GM23338 (cell line): ENCODE measurements around the gene HGFAC. TPM values are rescaled to one million over a fixed set of nuclear protein-coding genes. Genes with fewer than 3 reads are reported as not detected.

Experiments used
- ATAC-seq: fragments of 200-7000 bp; cut with Tn5 transposase; 3 replicates; pipeline ENCODE4 v1.9.1; 2020
- DNase-seq: peaks from one replicate; pipeline ENCODE4 v3.0.0-alpha.2; 2015; ENCODE audit warnings: low spot score
- H2AFZ ChIP-seq: fragments of 200-600 bp; sonication (generic); 2 replicates; pipeline ENCODE4 v1.8.0; 2016; ENCODE audit warnings: antibody characterized with exemption, mild to moderate bottlenecking, moderate library complexity
- H3F3A ChIP-seq: fragments of 200-600 bp; sonication (generic); replicated peaks from 2 replicates; pipeline ENCODE4 v1.8.0; 2017; ENCODE audit warnings: antibody characterized with exemption, mixed run types, low read depth
- H3K27ac ChIP-seq: fragments of 200-600 bp; sonication (generic); 2 replicates; pipeline ENCODE4 v1.6.1; 2016; ENCODE audit warnings: low read depth
- H3K27me3 ChIP-seq: fragments of 200-600 bp; sonication (generic); 2 replicates; pipeline ENCODE4 v1.8.0; 2016; ENCODE audit warnings: mild to moderate bottlenecking, mixed run types, moderate library complexity; ENCODE audit not compliant: insufficient read depth
- H3K36me3 ChIP-seq: fragments of 200-600 bp; sonication (generic); 2 replicates; pipeline ENCODE4 v1.8.0; 2016; ENCODE audit warnings: mild to moderate bottlenecking; ENCODE audit not compliant: insufficient read depth
- H3K4me1 ChIP-seq: fragments of 200-600 bp; sonication (generic); 2 replicates; pipeline ENCODE4 v1.8.0; 2016; ENCODE audit warnings: mild to moderate bottlenecking, moderate library complexity; ENCODE audit not compliant: insufficient read depth
- H3K4me2 ChIP-seq: fragments of 200-600 bp; sonication (generic); 2 replicates; pipeline ENCODE4 v1.7.1; 2017; ENCODE audit warnings: mixed run types
- H3K4me3 ChIP-seq: fragments of 200-600 bp; sonication (generic); 2 replicates; pipeline ENCODE4 v1.6.1; 2016; ENCODE audit warnings: mixed run types
- H3K79me2 ChIP-seq: fragments of 200-600 bp; sonication (generic); replicated peaks from 2 replicates; pipeline ENCODE4 v1.8.0; 2017; ENCODE audit warnings: mild to moderate bottlenecking; ENCODE audit not compliant: insufficient read depth
- H3K9me2 ChIP-seq: fragments of 200-600 bp; sonication (generic); 2 replicates; pipeline ENCODE4 v1.8.0; 2017; ENCODE audit not compliant: insufficient read depth
- H4K20me1 ChIP-seq: fragments of 200-600 bp; sonication (generic); replicated peaks from 2 replicates; pipeline ENCODE4 v1.8.0; 2017; ENCODE audit warnings: mild to moderate bottlenecking; ENCODE audit not compliant: insufficient read depth
- H3K27ac Mint-ChIP-seq: 2 replicates; pipeline ENCODE4 v1.8.0; 2020; ENCODE audit warnings: inconsistent platforms, mild to moderate bottlenecking, moderate library complexity, mixed read lengths
- H3K27me3 Mint-ChIP-seq: 3 replicates; pipeline ENCODE4 v1.8.0; 2022; ENCODE audit warnings: low read depth, mild to moderate bottlenecking, moderate library complexity, mixed read lengths, inconsistent platforms; ENCODE audit not compliant: insufficient read depth, poor library complexity
- H3K36me3 Mint-ChIP-seq: 3 replicates; pipeline ENCODE4 v1.8.0; 2021; ENCODE audit warnings: low read depth, mild to moderate bottlenecking, inconsistent platforms, moderate library complexity, mixed read lengths
- H3K4me1 Mint-ChIP-seq: 3 replicates; pipeline ENCODE4 v1.8.0; 2020; ENCODE audit warnings: mild to moderate bottlenecking, inconsistent platforms, mixed read lengths
- H3K4me3 Mint-ChIP-seq: 3 replicates; pipeline ENCODE4 v1.8.0; 2021; ENCODE audit warnings: moderate library complexity, mild to moderate bottlenecking, inconsistent platforms, mixed read lengths
- H3K9me3 Mint-ChIP-seq: 3 replicates; pipeline ENCODE4 v1.8.0; 2020; ENCODE audit warnings: moderate library complexity, mild to moderate bottlenecking, inconsistent platforms, mixed read lengths
- CREB1 ChIP-seq: fragments of 250-450 bp; sonication (Bioruptor Pico); IDR thresholded peaks from 2 replicates; pipeline ENCODE4 v1.5.0; 2020; ENCODE audit warnings: low read depth, mild to moderate bottlenecking, moderate library complexity
- EZH2 ChIP-seq: fragments of 200-600 bp; sonication (generic); IDR thresholded peaks from one replicate; pipeline ENCODE4 v1.8.0; 2017; ENCODE audit warnings: antibody characterized with exemption, mild to moderate bottlenecking, low read depth; ENCODE audit not compliant: unreplicated experiment
- EZH2phosphoT487 ChIP-seq: fragments of 200-600 bp; sonication (generic); IDR thresholded peaks from one replicate; pipeline ENCODE4 v1.8.1; 2018; ENCODE audit warnings: antibody characterized with exemption; ENCODE audit not compliant: unreplicated experiment
- JUNB ChIP-seq: IDR thresholded peaks from one replicate; pipeline ENCODE4 v1.6.1; 2016; ENCODE audit warnings: antibody characterized with exemption; ENCODE audit not compliant: unreplicated experiment
- NANOG ChIP-seq: IDR thresholded peaks from 2 replicates; pipeline ENCODE4 v1.6.1; 2016; ENCODE audit warnings: antibody characterized with exemption, borderline replicate concordance
- POLR2AphosphoS5 ChIP-seq: IDR thresholded peaks from 2 replicates; pipeline ENCODE4 v1.6.1; 2016; ENCODE audit warnings: antibody characterized with exemption, low read depth
- STAT1 ChIP-seq: IDR thresholded peaks from one replicate; pipeline ENCODE4 v1.6.1; 2016; ENCODE audit warnings: antibody characterized with exemption; ENCODE audit not compliant: unreplicated experiment
- ZNF114 ChIP-seq: fragments of 250-450 bp; sonication (Bioruptor Pico); IDR thresholded peaks from 2 replicates; pipeline ENCODE4 v1.5.0; 2020; ENCODE audit warnings: mild to moderate bottlenecking, moderate library complexity
- ZNF331 ChIP-seq: fragments of 250-450 bp; sonication (Bioruptor Pico); IDR thresholded peaks from 2 replicates; pipeline ENCODE4 v1.5.0; 2020; ENCODE audit warnings: low read depth, mild to moderate bottlenecking, moderate library complexity
- polyA plus RNA-seq: library from polyadenylated mRNA; unstranded; fragments of >200 nt; fragmentation: Nextera tagmentation; extraction: Ambion mirVana; gene quantifications from 2 replicates; pipeline ENCODE4 v1.2.1, GENCODE V29; 2016
- total RNA-seq: library from RNA; depleted of rRNA; stranded (reverse); fragments of >200 nt; shearing (Covaris generic); gene quantifications from 2 replicates; pipeline ENCODE4 v1.2.3, GENCODE V29; 2014
- TF ChIP-seq, protein P1 (sequence below): IDR thresholded peaks from one replicate; pipeline ENCODE4 v1.6.1; 2018; ENCODE audit warnings: antibody characterized with exemption; ENCODE audit not compliant: unreplicated experiment
- TF ChIP-seq, protein P2 (sequence below): IDR thresholded peaks from 2 replicates; pipeline ENCODE4 v1.6.1; 2016; ENCODE audit warnings: antibody characterized with exemption
- TF ChIP-seq, protein P3 (sequence below): fragments of 250-450 bp; sonication (Bioruptor Pico); IDR thresholded peaks from 2 replicates; pipeline ENCODE4 v1.5.0; 2020; ENCODE audit warnings: mild to moderate bottlenecking, moderate library complexity
- TF ChIP-seq, protein P4 (sequence below), 2 experiments: fragments of 200-600 bp in 1 of 2; sonication (generic) in 1 of 2; conservative IDR thresholded peaks; 2 replicates each; pipeline versions ENCODE4 v1.5.1 to v1.6.1; 2016 to 2017; ENCODE audit warnings: antibody characterized with exemption in 2 of 2, low read depth in 2 of 2, mild to moderate bottlenecking in 2 of 2, moderate library complexity in 1 of 2

The HGFAC gene
- total and polyA plus RNA-seq, 2 experiments from 2014 or later, result 0.94 TPM; not detected in 1

DNA sequence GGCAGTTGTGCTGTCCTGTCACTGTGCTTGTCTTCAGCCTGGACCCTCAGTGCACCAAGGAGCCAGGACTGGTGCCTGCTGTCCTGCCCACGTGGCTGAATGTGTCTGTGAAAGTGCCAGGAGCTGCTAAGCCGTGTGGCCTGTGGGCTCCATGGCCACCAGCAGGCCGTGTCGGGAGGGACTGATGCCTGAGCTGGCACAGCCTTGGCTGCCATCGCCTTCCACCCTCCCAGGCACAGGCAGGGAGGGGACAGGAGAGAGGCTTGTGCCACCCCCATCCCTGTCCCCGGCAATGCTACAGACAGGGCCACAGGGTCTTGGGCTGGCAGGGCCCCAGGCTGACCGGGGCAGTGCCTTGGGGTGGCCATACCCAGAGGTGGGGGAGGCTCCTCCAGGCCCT is 46.1 kb downstream of the HGFAC start:
- Histone ChIP-seq H3K4me2 (no peak overlapping the region), H3K9me2 (no peaks in the 10 kb centered on the region), H3K79me2 (no peaks in the 10 kb centered on the region), H2AFZ (no peak overlapping the region), H3K4me1 (no peaks in the 10 kb centered on the region; the same call in 1 of the 2 replicates), H4K20me1 (no peaks in the 10 kb centered on the region), H3K27ac (no peak overlapping the region), H3K4me3 (no peak overlapping the region), H3K27me3 (peaks cover 97% of the 10 kb centered on the region), H3F3A (no peaks in the 10 kb centered on the region), H3K36me3 (no peaks in the 10 kb centered on the region)
- TF ChIP-seq EZH2phosphoT487 (no peak), ZNF331 (no peak), NANOG (no peak), ZNF114 (CRISPR knock-in tag) (no peak), EZH2 (no peak), STAT1 (no peak), CREB1 (CRISPR knock-in tag) (no peak), POLR2AphosphoS5 (no peak), JUNB (no peak)
- TF ChIP-seq, protein P1, sequence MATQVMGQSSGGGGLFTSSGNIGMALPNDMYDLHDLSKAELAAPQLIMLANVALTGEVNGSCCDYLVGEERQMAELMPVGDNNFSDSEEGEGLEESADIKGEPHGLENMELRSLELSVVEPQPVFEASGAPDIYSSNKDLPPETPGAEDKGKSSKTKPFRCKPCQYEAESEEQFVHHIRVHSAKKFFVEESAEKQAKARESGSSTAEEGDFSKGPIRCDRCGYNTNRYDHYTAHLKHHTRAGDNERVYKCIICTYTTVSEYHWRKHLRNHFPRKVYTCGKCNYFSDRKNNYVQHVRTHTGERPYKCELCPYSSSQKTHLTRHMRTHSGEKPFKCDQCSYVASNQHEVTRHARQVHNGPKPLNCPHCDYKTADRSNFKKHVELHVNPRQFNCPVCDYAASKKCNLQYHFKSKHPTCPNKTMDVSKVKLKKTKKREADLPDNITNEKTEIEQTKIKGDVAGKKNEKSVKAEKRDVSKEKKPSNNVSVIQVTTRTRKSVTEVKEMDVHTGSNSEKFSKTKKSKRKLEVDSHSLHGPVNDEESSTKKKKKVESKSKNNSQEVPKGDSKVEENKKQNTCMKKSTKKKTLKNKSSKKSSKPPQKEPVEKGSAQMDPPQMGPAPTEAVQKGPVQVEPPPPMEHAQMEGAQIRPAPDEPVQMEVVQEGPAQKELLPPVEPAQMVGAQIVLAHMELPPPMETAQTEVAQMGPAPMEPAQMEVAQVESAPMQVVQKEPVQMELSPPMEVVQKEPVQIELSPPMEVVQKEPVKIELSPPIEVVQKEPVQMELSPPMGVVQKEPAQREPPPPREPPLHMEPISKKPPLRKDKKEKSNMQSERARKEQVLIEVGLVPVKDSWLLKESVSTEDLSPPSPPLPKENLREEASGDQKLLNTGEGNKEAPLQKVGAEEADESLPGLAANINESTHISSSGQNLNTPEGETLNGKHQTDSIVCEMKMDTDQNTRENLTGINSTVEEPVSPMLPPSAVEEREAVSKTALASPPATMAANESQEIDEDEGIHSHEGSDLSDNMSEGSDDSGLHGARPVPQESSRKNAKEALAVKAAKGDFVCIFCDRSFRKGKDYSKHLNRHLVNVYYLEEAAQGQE, result no peak
- TF ChIP-seq, protein P2, sequence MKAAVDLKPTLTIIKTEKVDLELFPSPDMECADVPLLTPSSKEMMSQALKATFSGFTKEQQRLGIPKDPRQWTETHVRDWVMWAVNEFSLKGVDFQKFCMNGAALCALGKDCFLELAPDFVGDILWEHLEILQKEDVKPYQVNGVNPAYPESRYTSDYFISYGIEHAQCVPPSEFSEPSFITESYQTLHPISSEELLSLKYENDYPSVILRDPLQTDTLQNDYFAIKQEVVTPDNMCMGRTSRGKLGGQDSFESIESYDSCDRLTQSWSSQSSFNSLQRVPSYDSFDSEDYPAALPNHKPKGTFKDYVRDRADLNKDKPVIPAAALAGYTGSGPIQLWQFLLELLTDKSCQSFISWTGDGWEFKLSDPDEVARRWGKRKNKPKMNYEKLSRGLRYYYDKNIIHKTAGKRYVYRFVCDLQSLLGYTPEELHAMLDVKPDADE, result no peak
- TF ChIP-seq, protein P3, sequence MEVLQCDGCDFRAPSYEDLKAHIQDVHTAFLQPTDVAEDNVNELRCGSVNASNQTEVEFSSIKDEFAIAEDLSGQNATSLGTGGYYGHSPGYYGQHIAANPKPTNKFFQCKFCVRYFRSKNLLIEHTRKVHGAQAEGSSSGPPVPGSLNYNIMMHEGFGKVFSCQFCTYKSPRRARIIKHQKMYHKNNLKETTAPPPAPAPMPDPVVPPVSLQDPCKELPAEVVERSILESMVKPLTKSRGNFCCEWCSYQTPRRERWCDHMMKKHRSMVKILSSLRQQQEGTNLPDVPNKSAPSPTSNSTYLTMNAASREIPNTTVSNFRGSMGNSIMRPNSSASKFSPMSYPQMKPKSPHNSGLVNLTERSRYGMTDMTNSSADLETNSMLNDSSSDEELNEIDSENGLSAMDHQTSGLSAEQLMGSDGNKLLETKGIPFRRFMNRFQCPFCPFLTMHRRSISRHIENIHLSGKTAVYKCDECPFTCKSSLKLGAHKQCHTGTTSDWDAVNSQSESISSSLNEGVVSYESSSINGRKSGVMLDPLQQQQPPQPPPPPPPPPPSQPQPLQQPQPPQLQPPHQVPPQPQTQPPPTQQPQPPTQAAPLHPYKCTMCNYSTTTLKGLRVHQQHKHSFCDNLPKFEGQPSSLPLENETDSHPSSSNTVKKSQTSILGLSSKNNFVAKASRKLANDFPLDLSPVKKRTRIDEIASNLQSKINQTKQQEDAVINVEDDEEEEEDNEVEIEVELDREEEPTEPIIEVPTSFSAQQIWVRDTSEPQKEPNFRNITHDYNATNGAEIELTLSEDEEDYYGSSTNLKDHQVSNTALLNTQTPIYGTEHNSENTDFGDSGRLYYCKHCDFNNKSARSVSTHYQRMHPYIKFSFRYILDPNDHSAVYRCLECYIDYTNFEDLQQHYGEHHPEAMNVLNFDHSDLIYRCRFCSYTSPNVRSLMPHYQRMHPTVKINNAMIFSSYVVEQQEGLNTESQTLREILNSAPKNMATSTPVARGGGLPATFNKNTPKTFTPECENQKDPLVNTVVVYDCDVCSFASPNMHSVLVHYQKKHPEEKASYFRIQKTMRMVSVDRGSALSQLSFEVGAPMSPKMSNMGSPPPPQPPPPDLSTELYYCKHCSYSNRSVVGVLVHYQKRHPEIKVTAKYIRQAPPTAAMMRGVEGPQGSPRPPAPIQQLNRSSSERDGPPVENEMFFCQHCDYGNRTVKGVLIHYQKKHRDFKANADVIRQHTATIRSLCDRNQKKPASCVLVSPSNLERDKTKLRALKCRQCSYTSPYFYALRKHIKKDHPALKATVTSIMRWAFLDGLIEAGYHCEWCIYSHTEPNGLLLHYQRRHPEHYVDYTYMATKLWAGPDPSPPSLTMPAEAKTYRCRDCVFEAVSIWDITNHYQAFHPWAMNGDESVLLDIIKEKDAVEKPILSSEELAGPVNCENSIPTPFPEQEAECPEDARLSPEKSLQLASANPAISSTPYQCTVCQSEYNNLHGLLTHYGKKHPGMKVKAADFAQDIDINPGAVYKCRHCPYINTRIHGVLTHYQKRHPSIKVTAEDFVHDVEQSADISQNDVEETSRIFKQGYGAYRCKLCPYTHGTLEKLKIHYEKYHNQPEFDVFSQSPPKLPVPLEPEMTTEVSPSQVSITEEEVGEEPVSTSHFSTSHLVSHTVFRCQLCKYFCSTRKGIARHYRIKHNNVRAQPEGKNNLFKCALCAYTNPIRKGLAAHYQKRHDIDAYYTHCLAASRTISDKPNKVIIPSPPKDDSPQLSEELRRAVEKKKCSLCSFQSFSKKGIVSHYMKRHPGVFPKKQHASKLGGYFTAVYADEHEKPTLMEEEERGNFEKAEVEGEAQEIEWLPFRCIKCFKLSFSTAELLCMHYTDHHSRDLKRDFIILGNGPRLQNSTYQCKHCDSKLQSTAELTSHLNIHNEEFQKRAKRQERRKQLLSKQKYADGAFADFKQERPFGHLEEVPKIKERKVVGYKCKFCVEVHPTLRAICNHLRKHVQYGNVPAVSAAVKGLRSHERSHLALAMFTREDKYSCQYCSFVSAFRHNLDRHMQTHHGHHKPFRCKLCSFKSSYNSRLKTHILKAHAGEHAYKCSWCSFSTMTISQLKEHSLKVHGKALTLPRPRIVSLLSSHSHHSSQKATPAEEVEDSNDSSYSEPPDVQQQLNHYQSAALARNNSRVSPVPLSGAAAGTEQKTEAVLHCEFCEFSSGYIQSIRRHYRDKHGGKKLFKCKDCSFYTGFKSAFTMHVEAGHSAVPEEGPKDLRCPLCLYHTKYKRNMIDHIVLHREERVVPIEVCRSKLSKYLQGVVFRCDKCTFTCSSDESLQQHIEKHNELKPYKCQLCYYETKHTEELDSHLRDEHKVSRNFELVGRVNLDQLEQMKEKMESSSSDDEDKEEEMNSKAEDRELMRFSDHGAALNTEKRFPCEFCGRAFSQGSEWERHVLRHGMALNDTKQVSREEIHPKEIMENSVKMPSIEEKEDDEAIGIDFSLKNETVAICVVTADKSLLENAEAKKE, result no peak
- TF ChIP-seq, protein P4, sequence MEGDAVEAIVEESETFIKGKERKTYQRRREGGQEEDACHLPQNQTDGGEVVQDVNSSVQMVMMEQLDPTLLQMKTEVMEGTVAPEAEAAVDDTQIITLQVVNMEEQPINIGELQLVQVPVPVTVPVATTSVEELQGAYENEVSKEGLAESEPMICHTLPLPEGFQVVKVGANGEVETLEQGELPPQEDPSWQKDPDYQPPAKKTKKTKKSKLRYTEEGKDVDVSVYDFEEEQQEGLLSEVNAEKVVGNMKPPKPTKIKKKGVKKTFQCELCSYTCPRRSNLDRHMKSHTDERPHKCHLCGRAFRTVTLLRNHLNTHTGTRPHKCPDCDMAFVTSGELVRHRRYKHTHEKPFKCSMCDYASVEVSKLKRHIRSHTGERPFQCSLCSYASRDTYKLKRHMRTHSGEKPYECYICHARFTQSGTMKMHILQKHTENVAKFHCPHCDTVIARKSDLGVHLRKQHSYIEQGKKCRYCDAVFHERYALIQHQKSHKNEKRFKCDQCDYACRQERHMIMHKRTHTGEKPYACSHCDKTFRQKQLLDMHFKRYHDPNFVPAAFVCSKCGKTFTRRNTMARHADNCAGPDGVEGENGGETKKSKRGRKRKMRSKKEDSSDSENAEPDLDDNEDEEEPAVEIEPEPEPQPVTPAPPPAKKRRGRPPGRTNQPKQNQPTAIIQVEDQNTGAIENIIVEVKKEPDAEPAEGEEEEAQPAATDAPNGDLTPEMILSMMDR (conservative IDR thresholded peaks at IDR 0.05; ENCODE audit: low read depth in 2 of 2), result no peak
- DNase-seq (no peak), ATAC-seq (no peak)
- Mint-ChIP-seq H3K36me3 (no peaks in the 10 kb centered on the region), H3K27ac (no peak overlapping the region), H3K9me3 (peaks cover 4% of the 10 kb centered on the region), H3K4me3 (no peak overlapping the region), H3K27me3 (peaks cover 76% of the 10 kb centered on the region), H3K4me1 (peaks cover 11% of the 10 kb centered on the region)
